Occipital lobe (tissue), 2 donors: ENCODE data around the gene NR3C1. TPM values are rescaled to one million over a fixed set of nuclear protein-coding genes. Genes with fewer than 3 reads are reported as not detected.
"Not testable (repeated sequence)": the region's sequence is repeated elsewhere in the genome, so short reads cannot be mapped to it uniquely, and the experiment has no call there.

Experiments used
- DNase-seq: peaks from one replicate; lab custom pipeline; 2025; lab: John Stamatoyannopoulos, UW
- total RNA-seq: library from RNA; depleted of rRNA; stranded (reverse); fragments of >200 nt; gene quantifications from one replicate; pipeline ENCODE4 v1.2.3, GENCODE V29; 2014

The NR3C1 gene
- total RNA-seq, 1 donor from 2014 or later = 27.1 TPM

DNA sequence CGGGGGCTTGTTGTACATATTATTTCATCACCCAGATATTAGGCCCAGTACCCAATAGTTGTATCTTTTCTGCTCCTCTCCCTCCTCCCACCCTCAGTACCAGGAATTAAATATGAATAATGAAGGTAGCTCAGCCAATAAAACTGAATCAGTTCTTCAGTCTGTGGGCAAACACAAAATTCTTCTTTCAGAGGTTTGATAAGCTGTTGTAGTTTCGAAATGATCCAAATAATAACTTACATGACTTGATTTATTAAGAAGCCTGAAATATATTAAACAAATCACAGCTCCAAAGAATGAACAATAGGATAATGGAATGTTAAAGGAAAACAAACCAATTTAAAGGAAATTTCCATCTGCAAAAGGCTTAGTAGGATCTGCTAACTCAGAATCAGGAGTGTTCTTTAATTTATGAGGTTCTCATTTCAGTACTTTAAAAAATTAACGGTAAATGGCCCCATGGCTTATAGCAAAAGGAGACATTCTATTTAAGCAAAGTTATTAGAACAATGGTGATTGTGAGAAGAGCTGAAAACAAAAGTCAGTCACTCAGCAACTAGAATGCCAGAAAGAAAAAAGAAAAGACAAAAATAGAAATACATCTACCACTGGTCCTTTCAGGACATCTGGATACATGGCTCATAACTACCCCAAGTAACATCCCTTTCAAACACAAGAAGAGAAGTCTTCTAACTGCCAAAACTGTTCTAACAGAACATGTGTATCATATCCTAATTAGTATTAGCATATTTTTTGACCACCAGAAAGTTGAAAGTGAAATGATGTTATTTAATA lies 62.4 kb downstream of the NR3C1 start:
- DNase-seq = no peak

- DNase-seq = no peak
Measured at GRCh38 chr5:143338658-143339366, 64.7 kb downstream of the NR3C1 start.

DNA sequence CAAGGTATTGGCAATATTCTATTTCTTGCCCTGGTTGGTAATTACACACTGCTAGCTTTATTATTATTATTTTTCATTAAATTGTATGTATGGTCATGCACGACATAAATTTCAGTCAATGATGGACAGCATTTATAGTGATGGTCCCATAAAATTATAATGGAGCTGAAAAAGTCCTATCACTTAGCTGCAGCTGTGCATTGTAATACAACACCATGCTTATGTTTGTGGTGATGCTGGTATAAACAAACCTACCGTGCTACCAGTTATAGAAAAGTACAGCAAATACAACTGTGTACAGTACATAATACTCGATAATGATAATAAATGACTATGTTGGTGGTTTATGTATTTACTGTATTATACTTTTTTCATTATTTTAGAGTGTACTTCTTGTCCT lies 65.5 kb downstream of the NR3C1 start:
- no peak for DNase-seq

DNA sequence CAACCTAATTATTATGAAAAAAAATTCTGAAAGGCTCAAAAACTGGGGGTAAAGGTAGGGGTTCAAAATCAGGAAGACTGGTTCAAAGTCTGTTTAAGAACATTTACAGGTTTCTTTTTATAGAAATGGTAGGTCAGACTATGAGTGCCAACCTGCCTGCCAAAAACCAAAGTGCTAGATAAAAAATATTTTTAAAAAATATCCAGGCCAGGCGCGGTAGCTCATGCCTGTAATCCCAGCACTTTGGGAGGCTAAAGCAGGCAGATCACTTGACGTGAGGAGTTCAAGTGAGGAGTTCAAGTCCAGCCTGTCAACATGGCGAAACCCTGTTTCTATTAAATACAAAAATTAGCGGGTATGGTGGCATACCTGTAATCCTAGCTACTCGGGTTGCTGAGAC lies 67.0 kb downstream of the NR3C1 start:
- DNase-seq = no peak

GRCh38 chr5:143334903-143335302 lies 68.6 kb downstream of the NR3C1 start:
- DNase-seq = no peak

DNA sequence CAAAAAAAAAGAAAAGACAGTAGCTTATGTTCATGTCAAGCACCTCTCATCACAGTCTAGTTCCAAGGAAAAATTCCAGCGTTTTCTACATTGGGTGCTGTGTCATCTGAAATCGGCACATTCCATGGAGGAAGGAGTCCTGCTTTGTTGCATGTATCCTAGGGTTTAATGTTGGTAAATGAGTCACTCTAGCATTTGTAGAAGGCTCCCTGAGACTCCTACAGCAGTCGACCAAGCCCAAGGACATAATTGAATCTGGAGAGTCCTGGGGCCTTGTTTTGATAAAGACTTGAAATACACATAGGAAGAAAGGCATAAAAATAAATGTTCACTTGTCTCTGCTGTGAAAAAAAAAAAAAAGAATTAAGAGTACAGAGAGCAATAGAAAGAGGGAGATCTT lies 69.1 kb downstream of the NR3C1 start:
- DNase-seq = not testable (repeated sequence)

DNA sequence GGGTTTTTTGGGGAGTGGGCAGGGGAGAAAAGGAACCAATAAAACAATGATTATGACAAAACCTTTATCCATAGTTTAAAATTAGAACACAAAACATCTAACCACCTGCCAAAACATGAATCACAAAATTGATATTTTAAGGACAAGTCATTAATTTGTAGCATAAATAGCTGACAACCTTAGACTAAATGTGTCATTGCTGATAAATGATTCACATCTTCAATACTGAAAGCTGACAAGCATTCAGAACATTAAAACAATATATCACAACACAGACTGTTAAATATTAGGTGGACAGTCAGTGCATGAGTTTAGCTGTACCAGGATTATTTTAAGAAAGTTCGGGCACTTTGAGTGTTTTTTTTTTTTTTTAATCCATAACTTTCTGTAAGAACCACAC lies 71.5 kb downstream of the NR3C1 start:
- DNase-seq = no peak

- DNase-seq = no peak
Measured at GRCh38 chr5:143329843-143330242, 73.6 kb downstream of the NR3C1 start.

GRCh38 chr5:143328589-143329220 lies 74.8 kb downstream of the NR3C1 start:
- DNase-seq = no peak

- DNase-seq = not testable (repeated sequence)
Measured at GRCh38 chr5:143325086-143325485, 78.4 kb downstream of the NR3C1 start.

DNA sequence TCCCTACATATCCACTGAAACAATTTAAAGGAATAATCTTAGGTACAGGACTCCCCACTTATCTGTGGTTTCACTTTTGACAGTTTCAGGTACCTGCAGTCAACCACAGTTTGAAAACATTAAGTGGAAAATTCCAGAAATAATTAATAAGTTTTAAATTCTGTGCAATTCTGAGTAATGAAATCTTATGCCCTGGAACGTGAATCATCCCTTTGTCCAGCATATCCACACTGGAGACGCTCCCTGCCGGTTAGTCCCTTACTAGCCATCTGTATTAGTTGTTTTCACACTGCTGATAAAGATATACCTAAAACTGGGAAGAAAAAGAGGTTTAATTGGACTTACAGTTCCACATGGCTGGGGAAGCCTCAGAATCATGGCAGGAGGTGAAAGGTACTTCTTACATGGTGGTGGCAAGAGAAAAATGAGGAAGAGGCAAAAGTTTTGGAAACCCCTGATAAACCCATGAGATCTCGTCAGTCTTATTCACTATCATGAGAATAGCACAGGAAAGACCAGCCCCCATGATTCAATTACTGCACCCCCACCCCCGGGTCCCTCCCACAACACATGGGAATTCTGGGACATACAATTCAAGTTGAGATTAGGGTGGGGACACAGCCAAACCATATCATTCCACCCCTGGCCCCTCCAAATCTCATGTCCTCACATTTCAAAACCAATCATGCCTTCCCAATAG lies 80.4 kb downstream of the NR3C1 start:
- not testable (repeated sequence) for DNase-seq

DNA sequence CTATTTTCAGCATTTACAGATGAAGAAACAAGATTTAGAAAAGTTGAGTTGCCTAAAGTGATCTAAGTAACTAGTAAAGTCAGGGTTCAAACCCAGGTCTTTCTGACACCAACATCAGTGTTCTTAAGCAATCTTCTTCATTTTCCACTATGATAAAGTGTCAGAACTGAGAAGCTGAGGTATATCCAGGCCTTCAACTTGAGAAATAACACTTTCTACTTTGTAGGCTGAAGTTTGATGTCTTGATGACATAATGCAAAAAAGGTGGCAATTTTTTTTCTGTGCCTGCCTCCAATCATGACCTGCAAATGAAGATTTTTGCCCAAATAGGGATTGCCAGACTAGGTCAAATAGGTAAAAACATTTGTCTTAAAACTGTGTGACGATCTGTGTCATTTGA lies 81.3 kb downstream of the NR3C1 start:
- DNase-seq = no peak

DNA sequence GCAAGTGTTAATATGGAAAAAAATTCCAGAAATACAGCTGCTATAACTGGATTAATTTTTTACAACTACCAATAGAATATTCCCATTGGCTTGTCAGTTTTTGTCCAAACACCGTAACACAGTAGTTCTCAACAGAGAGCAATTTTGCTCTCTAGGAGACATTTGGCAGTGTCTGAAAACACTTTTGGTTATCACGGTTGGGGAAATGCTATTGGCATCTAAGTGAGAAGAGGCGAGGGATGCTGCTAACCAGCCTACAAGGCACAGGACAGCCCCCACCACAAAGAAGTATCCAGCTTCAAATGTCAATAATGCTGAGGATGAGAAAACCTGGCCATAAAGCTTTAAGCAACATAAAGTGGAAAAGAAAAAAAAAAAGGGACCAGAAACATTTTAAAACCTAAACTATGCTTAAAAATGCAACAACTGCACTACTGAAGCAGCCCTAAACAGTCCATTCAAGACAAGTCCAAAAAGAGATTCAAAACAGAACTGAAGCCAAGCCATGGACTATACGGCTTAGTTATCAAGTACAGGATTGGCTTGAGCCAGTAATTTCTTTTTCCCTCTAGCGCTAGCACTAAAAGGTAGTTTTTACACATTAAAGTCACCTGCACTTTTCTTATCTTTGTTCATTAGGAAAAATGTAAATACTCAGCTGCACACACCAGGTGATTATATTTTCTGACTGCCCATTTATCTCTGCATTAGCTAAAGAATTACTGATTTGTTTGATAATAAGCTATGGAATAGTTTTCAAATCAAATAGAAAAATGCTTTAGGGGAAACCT lies 83.9 kb downstream of the NR3C1 start:
- no peak for DNase-seq

DNA sequence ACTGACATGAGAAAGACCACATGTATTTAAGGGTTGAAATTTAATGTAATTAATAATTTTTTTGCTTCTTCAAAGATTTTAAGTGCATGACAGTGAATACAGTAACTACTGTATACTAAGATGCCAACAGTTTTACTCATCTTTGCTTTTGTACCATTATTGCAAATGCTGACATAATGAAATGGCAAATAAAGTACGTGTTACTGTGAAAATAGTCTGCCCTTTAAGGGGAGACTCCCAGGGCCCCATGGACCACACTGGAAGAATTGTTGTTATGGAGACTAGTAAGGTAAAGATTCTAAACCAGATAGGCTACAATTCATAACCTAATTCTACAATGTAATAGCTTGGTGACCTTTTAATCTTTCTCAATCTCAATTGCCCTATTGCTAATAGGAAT lies 84.7 kb downstream of the NR3C1 start:
- no peak for DNase-seq

DNA sequence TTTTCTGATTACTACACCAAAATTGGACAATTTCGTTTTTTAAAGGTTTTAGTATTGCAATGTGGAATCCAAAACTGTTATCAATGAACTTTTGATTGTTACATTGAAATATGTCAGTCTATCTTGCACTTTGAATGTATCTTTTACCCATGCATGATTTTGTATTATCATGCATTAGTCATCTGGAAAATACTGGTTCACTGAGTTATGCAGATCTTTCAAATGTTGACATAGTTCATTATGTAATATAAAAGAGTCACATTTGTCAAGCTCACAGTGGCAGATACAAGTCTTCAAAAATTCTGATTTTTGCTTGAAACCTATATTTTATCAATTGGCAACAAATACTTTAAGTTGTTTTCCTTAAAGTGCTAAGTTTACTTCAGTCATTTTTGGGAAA lies 85.2 kb downstream of the NR3C1 start:
- no peak for DNase-seq

DNA sequence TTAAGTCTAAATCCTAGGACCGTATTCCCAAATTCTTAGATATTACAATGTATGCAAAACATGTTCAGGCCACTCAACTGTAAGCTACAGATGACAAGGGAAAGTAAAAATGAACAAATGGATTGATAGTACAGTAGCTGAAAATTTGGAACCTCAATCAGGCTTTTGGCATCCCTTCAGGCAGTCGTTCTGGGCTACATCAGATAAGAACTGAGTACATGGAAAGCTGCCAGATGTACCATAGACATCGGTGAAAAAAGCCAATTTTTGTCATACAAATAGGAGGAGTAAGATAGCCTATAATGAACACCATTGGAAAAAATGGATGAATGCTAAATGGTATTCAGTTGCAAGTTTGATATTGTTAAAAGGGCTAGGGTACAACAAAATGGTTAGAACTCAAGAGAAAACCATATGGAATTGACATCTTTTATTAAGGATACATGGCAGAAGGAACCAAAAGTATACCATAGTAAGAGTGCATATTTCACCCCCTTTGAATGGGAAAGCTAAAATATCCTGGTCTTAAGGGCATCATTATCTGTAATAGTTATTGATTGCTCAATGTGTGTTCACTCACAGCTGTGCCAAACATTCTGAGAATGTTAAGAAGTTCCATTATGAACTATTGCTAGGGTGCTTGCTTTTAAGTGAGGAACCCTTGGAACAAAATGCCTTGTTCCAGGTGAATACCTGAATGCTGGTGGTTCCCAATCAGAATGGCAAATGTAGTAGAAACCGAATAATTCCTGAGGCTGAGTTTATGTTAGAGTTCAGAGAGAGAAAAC lies 86.4 kb downstream of the NR3C1 start:
- no peak for DNase-seq

DNA sequence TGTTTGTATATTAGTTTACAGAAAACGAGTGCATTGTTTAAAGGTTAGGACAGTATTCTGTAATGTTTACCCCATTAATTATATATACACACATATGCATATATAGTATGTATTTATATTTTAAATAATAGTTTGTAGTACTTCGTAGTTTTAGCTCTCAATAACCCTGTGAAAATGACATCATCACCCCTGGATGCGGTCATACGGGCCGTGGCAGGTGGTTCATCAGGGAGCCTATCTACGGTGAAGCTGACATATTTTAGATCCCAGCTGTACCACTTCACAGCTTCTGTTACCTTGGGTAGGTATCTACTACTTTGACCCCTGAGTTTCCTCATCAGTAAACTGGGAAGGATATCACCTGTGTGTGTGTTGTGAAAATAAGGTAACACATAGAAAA lies 87.1 kb downstream of the NR3C1 start:
- no peak for DNase-seq

GRCh38 chr5:143315929-143316328 lies 87.6 kb downstream of the NR3C1 start:
- DNase-seq = no peak

- DNase-seq = no peak
Measured at GRCh38 chr5:143315214-143315613, 88.3 kb downstream of the NR3C1 start.

- DNase-seq = no peak
Measured at GRCh38 chr5:143314659-143315058, 88.8 kb downstream of the NR3C1 start.
